GDM1 (cell line): ENCODE results near the gene KHDC4.

ENCODE experiments used
- DNase-seq: peaks from one replicate; lab custom pipeline; 2025; lab: John Stamatoyannopoulos, UW

The KHDC4 gene

DNA sequence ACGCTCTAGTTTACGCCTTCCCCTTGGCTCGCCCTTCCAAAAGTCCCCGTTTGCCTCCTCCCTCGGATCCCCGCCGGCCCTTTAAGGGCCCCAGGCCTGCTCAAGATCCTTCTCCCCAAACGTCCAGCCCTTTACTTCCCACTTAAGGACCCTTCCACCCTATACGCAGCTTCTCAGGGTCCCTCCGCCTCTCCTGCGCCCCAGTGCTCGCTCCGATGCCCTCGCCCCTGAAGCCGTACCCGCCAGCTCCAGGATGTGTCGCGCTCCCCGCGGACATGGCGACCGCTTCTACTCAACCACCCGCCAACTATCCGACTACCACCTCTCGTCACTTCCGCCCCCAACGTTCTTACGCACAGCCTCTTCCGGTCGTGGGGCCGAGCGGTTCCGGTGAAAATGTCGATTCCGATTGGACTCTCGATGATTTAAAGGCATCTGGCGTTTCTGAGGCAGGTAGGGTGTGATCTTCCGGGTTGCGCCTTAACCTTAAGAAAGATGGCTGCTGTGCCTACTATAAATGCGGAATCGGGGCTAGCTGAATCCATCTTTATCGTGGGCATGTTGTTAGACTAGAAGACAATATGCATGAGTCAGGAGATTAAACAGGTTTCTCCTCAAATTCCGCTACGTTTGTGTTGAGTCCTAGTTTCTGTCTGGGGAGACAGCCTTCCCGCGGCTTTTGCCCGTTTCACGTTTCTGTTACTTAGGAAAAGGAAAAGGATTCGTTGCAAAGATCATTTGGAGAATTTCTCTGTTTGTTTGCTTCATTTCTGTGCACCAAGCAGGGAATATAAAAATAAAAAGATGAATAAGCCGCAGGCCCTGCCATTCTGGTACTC, at the start of gene KHDC4:
TSS of gene KHDC4 (minus strand) at position 317 of the 839 bp plus-strand sequence. CDS start at position 277, 40 bp downstream.
- peak; percentile 98 for DNase-seq

DNA sequence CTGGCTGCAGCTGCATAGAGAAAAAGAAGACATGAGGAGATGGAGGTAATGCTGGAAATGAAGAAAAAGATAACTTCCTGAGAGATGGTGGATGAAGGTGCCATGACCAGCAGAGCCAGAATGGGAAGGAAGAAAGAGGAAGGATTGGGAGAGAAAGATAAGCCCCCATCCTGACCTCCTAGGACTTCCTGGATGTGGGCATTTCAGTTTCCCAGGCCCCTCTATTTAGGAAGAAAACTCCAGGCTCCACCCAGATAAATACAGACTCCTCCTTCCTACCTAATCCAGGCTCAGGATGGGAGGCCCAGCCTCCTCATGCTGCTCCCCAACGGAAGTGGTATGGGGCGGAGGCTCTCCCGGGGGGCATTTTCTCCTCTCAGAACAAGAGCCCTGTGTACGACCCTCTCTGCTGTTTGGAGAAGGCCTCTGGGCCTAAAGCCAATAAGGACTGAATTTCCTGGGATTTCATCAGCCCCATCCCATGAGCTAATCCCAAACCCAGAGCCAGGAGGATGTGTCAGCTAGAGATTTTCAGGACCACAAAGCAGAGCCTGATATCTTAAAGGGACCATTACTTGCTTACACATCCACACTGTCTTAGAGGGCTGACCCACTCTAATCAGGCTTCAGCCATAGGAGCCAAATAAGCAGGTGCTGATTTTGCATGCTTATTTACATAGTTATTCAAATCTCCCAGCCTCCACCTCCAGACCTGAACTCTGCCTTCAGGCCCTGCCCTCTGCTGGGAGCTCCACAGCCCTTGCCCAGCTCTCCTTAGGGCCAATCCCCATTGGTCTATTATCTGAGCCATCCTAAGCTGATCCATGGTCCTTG, 49.2 kb upstream of the KHDC4 start:
- DNase-seq = no peak

DNA sequence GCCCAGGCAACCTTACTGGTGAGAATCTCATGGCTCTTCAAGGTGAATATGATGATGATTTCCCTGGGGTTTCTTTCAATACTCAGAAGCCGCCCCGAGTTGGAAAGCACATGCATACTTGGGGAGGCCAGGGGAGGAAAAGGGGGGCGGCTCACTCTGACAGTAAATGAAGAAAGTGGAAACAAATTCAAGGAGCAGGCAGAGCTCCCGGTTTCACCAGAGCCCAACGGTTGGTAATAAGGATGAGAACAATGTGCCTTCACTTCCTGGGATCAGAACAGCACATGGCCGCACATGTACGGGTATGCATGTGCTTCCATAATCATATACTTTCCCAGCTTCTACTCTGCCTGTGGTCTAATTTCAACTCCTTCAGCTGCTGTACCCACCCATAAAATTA, 47.9 kb upstream of the KHDC4 start:
- DNase-seq = no peak

DNA sequence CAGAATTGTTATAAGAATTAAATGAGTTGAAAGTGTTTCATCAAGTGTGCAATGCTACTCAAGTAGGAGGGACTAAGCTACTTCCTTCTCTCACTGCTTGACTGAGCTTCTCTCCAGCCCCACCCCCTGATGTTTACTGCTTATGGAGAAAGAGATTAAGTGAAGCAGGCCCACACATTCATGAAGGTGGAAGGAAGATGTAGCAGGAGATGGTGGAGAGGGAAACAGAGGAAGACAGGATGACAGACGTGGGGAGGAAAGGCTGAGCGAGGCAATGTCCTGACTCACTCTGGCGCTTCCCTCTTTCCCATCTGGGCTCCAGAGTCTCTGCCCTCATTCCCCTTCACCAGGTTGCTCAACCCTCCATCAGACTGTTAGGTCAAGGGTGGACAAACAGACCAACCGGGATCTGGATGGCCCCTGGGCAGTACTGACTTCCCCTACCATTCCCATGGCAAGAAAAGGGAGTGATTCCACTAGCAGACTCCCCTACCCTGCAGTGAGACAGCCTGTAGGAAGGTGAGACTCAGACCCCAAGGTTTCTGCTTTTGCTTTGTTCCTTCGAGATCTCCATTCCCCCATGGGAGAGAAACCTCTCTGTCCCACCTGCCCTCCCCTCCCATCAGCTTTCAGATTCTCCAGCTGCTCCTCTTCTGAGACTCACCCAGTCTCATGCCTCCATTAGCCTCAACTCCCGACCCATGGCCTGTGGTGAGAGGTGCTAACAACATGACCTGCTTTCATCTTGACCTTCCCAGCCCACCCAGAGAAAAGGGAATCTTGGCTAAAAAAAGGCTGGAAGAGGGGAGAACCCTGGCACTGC, 47.3 kb upstream of the KHDC4 start:
- DNase-seq = peak; percentile 17

DNA sequence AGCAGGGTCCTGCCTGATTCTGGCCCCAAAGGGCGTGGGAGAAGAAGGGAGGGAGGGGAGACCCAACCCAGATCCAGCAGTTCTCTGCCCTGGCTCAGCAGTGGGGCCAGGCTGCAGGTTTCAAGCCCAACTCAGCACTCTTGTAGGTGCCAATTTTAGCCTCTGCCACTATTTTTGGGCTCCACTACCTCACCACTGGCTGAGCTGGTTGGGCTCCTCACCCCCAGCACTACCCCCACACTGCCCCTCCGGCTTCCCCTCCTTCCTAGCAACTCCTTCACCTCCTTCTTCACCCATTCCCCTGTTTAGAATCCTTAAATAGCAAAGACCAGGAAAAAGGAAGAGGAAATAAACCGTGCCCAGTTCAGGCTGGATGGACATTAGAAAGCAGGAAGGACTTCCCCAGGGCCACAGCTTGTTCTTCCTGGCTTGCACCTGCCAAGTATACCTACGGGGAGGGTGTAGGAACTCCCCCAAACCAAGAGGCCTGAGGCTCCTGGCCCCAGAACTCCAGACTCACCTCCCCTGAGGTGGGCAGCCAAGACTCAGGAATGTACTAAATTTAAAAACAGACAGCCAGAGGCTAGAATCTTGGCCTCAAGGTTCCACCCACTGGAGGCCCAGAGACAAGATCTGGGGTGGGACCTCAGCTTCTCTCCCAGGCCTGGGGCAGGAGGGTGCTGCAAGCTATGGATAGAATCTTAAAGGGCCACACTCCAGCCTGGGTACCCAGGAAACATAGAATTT, 45.6 kb upstream of the KHDC4 start:
- no peak for DNase-seq

DNA sequence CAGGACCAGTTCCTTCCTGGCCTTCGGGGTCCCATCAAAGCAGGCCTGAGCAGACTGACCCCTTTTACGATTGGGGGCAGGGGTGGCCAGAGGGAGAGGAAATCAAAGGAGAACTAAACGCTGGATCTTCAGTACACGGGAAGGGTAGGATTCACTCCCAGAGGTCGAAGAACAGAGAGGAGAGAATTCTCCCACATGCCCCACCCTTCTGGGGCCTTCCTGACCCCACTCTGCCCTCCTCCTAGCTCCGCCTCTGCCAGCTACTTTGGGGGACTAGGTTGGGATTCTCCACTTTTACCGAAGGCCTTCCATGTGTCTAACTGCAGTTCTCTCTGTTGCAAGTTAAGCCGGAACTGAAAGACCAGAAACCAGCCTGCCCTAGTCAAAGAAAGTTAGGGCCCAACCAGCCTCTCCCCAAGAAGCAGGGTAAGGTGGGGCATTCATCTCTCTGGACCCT, 44.8 kb upstream of the KHDC4 start:
- no peak for DNase-seq

DNA sequence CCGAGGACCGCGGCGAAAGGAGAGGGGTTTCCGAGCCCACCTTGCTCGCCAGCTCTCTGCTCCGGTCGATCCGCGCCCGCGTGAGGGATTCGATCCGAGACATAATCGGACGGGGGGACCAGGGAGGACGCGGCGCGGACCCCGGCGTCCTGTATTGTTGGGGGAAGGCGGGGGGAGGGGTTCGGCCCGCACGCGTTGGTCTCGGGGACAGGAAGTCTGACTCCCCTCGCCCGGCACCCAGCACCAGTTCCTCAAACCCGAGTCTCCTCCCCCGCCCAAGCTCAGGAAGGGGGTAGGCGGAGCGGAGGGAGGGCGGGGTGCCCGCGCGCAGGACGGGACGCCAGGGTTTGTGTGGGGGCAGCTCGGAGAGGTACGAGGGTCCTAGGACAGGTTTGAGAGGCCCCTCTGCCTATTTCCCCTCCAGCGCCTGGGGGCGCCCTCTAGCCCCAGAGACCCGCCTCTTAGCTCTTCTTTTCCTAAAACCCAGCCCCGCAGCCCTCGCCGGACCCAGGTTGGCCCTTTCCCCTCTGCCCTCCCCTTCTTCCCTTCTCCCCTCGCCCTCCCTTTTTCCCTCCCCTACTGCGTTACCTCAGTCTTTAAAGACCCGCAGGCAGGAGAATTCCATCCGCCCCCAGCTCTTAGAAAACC, 44.2 kb upstream of the KHDC4 start, which contains the start of gene ARHGEF2:
TSS of gene ARHGEF2 (minus strand) at position 223 of the 648 bp plus-strand sequence. CDS start at position 103, 120 bp downstream.
- peak; percentile 90 for DNase-seq

DNA sequence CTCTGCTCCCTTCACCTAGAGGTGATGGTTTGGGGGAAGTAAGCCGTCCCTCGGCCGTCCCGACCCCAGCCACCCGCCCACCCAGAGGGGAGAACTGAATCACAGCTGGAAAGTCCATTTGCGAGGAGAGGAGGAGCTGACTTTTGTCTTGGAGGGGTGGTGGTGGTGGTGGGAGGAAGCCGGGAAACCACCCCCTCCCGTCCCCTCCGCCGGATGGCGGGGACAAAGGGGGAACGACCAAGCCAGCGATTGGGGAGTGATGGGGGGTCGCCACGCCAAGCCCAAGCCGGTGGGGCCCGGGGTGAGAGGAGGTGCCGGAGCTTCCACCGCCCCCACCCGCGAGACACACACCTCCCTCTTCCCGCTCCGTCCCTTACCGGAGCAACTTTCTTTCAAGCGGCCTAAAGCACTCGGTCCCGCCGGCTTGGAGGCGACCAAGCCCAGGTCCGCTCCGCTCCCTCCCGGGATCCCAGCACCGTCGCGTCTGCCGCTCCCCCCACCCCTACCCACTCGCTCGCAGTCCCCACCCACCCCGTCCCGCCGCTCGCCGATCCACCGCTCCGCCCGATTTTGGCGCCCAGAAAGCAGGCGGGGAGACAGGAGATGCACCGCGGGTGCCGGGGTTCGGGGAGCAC, 43.6 kb upstream of the KHDC4 start:
- no peak for DNase-seq

DNA sequence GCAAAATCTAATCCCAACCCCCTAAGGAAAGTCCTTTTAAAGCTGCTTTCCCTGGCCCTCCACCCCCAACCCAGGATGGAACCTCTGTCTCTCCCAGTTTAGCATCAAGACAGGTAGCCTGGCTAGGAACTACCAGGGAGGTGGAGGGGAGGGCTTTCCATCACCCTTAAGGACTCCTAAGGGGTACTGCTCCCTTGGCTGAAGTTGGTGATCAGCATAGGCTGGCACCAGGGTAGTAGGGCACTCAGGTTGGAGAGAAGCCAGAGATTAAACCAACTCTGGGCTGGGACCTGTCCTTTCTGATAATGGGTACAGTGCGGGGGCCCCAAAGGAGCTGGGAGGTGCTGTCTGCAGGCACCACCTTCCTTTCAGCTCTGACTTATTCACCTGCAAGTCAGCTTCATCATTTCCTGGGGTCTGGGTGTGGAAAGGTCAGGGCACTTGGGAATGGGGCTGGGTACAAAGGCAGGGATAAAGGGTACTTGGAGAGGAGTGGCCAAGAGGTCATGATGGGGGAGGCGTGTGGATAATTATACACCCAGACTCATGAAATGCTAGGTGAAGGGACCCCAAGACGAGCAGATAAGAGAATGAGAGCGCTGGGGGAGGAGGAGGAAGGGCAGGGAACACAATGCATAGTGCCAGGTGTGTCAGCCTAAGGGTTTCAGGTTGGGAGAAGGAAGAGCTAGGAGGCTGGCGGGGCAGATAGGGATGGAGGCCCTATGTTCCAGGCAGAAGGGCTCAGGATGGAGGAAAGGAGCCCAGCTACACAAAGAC, 42.9 kb upstream of the KHDC4 start:
- no peak for DNase-seq

DNA sequence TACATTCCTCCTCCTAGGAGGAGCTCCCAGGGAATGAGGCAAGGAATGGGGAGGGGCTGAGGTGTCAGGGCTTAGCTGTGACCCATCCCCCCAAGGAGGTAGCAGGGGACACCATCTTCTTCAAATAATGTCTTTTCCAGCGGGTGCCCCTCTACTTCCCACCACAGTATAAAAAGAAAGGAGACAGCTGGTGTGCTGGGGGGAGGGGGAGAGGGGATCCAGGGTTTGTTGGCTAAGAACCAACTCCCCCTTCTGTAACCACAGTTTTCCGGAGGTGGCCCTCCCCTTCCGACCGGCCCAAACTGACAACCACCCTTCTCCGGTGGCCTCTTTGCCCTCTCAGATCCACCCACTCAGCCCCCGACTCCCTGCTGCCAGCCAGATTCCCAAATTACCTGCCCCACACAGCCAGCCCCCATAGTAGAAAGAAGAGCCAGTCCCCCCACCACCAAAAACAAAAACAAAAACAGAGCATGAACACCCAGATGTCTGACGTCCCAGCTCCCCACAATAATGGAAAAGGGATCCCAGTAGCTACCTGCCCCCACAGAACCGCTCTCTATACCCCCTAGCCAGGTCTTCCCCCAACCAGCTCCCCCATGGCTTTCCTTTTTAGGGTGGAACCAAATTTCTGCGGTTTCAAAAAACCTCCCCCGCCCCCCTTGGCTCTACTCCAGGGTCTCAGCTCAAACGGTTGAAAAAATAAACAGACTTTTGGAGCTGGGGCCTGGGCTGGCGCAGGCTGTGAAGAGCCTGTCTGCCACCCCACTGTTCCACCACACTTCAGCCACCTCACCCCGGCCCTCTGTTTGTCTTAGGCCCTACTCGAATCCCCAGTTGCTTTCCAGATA, 42.1 kb upstream of the KHDC4 start:
- peak; percentile 91 for DNase-seq

DNA sequence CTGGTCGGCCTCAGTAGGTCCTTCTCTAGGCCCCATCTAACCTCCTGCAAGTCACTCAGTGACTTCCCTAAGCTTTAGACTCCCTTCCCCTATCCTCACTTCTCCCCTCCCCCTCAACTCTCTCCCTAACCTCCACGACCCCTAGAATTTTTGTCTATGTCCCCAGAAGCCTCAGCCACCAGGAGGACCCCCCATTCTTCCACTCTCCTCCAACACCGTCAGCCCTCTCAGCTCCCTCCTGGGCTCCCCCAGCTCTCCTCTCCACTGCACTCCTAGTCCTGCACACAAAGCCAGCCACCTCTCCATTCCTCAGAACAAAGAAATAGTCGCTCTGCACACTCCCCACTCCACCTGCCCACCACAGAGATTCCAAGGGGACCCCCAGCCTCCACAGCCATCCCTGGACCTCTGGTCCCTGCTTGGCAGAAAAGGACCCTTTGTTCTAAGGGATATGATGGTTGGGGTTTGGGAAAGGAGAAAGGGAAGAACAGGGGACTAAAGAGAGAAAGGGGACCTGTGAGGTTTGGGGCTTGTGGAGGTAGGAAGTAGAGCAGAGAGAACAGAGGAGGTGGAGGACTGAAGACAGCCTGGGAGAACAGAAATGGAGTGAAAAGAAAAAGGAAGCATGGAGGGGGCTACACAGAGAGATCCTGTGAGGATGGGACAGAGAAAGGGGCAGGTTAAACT, 41.3 kb upstream of the KHDC4 start:
- no peak for DNase-seq

DNA sequence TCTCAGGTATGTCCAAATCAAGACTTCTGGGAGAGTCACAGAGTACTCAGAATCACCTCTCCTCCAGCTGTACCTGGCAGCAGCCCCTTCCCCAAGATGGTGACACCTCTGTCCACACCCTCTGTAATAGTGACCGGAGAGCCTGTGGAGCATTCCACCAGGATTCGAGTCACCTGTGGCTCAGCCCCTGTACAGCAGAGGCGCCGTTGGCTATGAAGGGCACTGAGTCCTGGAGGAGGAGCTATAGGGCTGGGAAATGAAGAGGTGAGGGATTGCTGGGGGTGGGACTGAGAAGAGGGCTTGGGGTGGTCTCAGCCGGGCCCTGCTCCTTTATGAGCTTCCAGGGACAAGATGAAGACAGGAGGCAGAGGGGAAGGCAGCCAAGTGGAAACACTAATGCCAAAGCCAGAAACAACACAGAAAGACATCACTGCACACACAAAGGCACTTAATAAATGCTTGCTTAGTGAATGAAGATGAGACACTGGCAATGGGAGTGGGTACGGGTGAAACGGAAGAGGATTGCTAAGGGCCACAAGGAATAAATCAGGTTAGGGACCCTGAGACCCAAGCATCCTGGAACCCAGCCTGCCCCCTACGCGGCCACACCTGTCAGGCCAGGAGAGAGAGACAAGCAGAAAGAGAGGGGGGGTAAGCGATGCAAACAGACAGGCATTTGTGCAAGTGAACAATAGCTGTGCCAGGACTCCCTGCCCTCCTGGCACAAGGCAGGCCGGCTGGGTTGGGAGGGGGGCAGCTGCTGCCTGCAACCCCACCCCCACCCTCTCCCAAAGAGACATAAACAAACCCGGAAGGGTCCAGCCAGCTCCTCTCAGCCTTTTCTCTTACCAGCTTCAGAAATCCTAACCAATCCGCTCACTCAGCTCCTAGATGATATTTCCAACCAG, 40.2 kb upstream of the KHDC4 start:
- no peak for DNase-seq

DNA sequence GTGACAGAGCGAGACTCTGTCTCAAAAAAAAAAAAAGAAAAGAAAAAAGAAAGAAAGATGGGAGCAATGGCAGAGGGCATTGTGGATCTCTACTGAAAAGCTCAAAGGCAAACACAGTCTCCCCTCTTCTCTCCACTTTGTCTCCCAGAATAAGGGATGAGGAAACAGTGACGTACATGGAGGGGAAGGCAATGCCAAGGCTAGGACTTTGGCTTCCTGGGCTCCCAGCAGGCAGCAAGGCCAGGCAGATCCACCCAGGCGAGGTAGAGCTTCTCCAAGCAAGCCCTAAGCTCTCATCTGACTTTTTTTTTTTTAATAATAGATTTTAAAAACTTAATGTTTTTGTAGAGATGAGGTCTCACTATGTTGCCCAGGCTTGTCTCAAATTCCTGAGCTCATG, 39.5 kb upstream of the KHDC4 start:
- DNase-seq = no peak

DNA sequence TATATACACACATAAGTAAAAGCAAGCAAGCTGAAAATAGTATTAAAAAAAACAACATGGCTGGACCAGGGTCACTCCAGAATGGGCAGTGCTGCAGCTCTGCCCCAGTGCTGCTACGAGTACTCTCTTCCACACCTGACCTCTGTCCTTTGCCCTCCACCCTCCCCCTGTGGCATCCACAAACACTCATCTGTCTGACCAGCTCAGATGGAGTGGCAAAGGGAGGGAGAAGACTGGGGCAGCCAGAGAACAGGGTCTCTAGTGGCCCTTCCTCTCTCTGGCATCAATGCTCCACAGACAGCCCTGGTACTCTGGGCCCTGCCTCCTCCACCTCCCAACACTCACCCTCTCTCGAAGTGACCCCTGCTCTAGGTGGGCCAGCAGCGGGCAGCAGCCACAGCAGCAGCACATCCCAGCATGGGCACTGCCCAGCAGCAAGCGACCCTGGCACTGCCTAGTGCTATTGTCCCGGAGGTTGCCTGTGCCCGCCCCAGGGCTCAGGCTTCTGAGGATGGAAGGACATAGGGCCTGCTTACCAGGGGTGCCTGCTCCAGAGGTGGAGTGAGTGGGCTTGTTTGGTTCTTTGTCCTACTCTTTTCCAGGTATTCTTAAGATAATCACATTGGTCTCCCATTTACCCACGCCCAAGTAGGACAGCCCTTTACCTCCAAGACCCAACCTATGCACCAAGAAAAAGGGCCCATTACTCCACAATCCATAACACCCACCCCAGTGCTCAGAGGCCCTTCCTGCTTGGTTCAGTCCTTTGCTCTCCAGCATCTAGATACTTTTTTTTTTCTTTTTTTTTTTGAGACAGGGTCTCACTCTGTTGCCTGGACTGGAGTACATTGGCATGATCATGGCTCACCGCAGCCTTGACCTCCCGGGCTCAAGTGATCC, 37.9 kb upstream of the KHDC4 start:
- DNase-seq = no peak

DNA sequence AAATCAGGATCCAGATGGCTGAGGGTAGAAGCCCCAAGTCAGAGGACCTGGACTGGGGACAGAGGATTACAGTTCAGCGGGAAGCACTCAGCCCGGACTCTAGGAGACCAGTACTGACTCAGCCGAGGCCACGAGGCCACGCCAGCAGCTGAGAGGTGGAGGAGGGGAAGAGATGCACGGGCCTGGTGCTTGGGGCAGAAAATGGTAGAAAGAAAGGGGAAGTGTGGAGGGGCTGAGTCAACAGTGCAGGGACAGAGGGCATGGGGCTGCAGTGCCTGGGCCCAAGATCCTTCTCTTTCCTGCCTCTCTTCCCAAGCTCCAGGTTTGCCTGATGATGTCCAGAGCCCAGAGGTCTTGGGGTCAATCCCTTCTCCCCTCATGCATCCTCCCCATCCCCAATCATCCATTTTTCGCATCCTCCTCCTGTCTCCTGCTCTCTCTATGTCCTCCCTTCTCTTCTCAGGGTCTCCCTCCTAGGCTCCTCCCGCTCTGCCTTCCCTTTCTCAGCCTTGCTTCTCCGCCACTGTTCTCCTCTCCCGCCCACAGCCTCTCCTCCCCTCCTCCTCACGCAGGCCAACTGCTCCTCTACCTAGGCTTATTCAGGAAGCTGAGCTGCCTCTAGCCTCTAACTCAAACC, 36.4 kb upstream of the KHDC4 start:
- DNase-seq = peak; percentile 88
